Ovary (tissue), 9 donors: ENCODE data around the gene SYN1. TPM values are rescaled to one million over a fixed set of nuclear protein-coding genes. Genes with fewer than 3 reads are reported as not detected.
A peak's percentile ranks its signal among the peaks of the same experiment; 100 is the strongest.

ENCODE experiments used
- DNase-seq, 5 donors: peaks; one replicate each; pipeline ENCODE4 v3.0.0-alpha.2; 2019 to 2020
- H3K27ac ChIP-seq, 2 donors: fragments of 200-600 bp; one replicate each; pipeline versions ENCODE4 v1.5.1 to v1.8.0; 2019 to 2022
- H3K27me3 ChIP-seq: fragments of 200-600 bp; one replicate; pipeline ENCODE4 v1.8.0; 2022
- H3K36me3 ChIP-seq: fragments of 200-600 bp; sonication (generic); one replicate; pipeline ENCODE4 v1.5.1; 2019
- H3K4me1 ChIP-seq: one replicate; pipeline ENCODE4 v1.8.1; 2013; ENCODE audit warnings: mild to moderate bottlenecking, moderate library complexity; ENCODE audit not compliant: insufficient read depth
- H3K4me3 ChIP-seq: fragments of 200-600 bp; sonication (generic); one replicate; pipeline ENCODE4 v1.5.1; 2017
- H3K9me3 ChIP-seq, 2 donors: fragments of 200-600 bp in 1 of 2; sonication (generic) in 1 of 2; one replicate each; pipeline versions ENCODE4 v1.5.1 to v1.8.1; 2013 to 2019; ENCODE audit warnings: mild to moderate bottlenecking in 1 of 2, moderate library complexity in 1 of 2
- EP300 ChIP-seq: sonication (generic); formaldehyde crosslinking; IDR thresholded peaks from one replicate; pipeline ENCODE4 v1.6.1; 2017; ENCODE audit warnings: antibody characterized with exemption
- POLR2A ChIP-seq: fragments of 450-650 bp; IDR thresholded peaks from one replicate; pipeline ENCODE4 v1.6.1; 2017; ENCODE audit warnings: antibody characterized with exemption, mild to moderate bottlenecking, moderate library complexity
- WGBS, 3 donors: extraction: QIAGEN DNeasy Blood & Tissue Kit in 1 of 3; methylation state at CpG; one replicate each; pipeline versions ENCODE4 v1.1.5 to v1.1.7; 2013 to 2017; 5-methylcytosine and 5-hydroxymethylcytosine counted together
- intact Hi-C, 4 donors: fragments of 100-400 bp; cut with DNase I; formaldehyde crosslinking; loops; one replicate each; pipeline versions ENCODE4 v1.11.0 to v1.15.1; 2022 to 2023
- polyA plus RNA-seq, 2 donors: library from polyadenylated mRNA; stranded (reverse); fragments of 200-250 nt in 1 of 2; fragments of 350-450 nt in 1 of 2; fragmentation: Illumina TruSeq in 1 of 2; extraction: RNeasy Lipid Tissue Mini Kit (QIAGEN cat#74804) in 1 of 2; gene quantifications; one replicate each; pipeline ENCODE4 v1.2.3, GENCODE V29; 2013 to 2014
- total RNA-seq, 7 donors: library from RNA; depleted of rRNA in 2 of 7; stranded (reverse); fragments of >200 nt in 2 of 7; fragmentation: NEBNext Ultra II Directional in 3 of 7; extraction: Animal tissue kit (Norgen Biotek cat#: 25700) in 3 of 7; gene quantifications; one replicate each; pipeline versions ENCODE4 v1.1.0 to v1.2.4, GENCODE V29; 2016 to 2023
- TF ChIP-seq, protein P1 (sequence below), 3 donors: fragments of 450-650 bp in 2 of 3; fragments of 200-600 bp in 1 of 3; IDR thresholded peaks; one replicate each; pipeline versions ENCODE4 v1.5.1 to v1.8.0; 2016 to 2022; ENCODE audit warnings: antibody characterized with exemption in 3 of 3, mild to moderate bottlenecking in 1 of 3
- donor health status: DM: no; HTN: no; CAD: no; lungs with moderate emphysema.
- donor health status: DM: no; HTN: no; CAD: no.
- donor health status: Bipolar disorder and iron deficiency.
- donor health status: DM: yes; HTN: yes; CAD: no.
- donor health status: DM: no; HTN: no; CAD: no.
- donor health status: DM: yes; HTN: yes; CAD: no.

SYN1 gene
- total and polyA plus RNA-seq, 9 donors = 0.69 to 12.6 (median 2.4) TPM

DNA sequence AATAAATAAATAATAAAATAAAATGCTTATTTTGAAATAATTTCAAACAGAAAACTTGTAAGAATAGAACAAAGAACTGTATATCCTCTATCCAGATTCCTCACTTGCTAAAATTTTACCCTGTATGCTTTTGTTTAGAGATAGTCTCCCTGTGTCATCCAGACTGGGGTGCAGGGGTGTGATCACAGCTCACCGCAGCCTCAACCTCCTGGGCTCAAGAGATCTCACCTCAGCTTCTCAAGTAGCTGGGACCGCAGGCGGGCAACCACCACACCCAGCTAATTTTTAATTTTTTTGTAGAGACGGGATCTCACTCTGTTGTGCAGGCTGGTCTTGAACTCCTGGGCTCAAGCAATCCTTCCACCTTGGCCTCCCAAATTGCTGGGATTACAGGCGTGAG lies 76.2 kb downstream of the SYN1 start:
- Histone ChIP-seq H3K9me3 (no peaks in the 10 kb centered on the region), H3K4me1 (no peaks in the 10 kb centered on the region), H3K36me3 (no peaks in the 10 kb centered on the region), H3K27me3 (no peaks in the 10 kb centered on the region), H3K27ac (no peak overlapping the region), H3K4me3 (no peak overlapping the region)
- no peak for DNase-seq
- TF ChIP-seq, protein P1, sequence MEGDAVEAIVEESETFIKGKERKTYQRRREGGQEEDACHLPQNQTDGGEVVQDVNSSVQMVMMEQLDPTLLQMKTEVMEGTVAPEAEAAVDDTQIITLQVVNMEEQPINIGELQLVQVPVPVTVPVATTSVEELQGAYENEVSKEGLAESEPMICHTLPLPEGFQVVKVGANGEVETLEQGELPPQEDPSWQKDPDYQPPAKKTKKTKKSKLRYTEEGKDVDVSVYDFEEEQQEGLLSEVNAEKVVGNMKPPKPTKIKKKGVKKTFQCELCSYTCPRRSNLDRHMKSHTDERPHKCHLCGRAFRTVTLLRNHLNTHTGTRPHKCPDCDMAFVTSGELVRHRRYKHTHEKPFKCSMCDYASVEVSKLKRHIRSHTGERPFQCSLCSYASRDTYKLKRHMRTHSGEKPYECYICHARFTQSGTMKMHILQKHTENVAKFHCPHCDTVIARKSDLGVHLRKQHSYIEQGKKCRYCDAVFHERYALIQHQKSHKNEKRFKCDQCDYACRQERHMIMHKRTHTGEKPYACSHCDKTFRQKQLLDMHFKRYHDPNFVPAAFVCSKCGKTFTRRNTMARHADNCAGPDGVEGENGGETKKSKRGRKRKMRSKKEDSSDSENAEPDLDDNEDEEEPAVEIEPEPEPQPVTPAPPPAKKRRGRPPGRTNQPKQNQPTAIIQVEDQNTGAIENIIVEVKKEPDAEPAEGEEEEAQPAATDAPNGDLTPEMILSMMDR (IDR thresholded peaks at IDR 0.05) = no peak
- TF ChIP-seq EP300 = no peak
- TF ChIP-seq POLR2A = no peak
- intact Hi-C loops = no loop called here
- 87 to 95% (median 90%) methylated on average over 5 of the region's 5 CpGs for WGBS, 3 donors

DNA sequence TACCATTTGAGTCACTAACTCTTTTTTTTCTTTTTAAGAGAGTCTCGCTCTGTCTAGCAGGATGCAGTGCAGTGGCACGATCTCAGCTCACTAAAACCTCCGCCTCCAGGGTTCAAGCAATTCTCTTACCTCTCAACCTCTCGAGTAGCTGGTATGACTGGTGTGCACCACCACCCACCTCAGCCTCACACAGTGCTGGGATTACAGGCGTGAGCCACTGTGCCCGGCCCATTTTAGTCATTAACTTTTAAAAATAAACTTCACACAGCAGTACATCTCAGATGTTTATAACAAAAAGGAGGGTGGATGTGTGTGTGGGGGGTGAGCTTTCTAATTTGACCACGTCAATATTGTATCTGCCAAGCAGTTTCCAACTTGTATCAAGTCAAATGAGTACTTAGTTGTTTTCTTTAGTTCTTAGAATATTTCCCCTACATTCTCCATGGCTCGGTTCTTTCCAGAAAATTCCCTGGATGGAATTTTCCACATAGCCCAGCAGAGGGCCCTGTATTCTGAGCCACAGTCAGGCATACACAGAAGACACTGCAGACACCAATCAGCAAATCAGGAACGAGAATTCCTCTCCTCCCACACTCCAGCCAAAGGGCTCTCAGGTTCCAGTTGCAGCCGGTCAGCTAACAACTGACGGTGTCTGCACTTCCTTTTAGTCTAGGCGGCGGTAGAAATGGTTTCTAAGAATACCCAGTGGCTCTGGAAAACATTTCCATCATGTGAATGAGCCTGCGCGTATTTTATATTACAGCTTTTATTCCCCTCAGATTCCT lies 78.7 kb downstream of the SYN1 start:
- peak; percentile 70 to 85 (median 76) for DNase-seq
- intact Hi-C loops = no loop called here
- Histone ChIP-seq H3K27me3 (no peaks in the 10 kb centered on the region), H3K27ac (peak overlapping the region; percentile 15 to 61), H3K36me3 (no peaks in the 10 kb centered on the region), H3K4me1 (no peaks in the 10 kb centered on the region), H3K9me3 (no peaks in the 10 kb centered on the region), H3K4me3 (no peak overlapping the region)
- TF ChIP-seq POLR2A (peak; percentile 53), EP300 (no peak)
- TF ChIP-seq, protein P1 (IDR thresholded peaks at IDR 0.05) = peak; percentile 32 to 78 (median 66)
- 34 to 41% (median 39%) methylated on average over 15 of the region's 15 CpGs for WGBS, 3 donors

DNA sequence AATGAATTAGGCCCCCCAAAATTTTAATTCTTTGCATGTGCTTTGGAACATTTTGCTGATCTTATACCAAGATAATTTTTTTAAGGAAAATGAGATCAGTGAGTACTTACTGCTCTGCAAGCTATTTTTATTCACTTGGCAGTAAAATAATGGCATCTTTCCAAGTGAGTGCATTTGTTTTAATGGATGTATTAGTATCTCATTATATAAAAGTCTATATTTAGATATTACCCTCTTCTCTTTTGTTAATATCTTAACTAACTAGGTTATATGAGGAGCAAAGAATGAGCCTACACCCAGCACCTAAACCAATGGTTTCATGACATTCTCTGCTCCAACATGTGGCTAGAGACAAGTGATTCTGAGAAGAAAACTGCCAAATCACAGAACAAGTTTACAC lies 79.8 kb downstream of the SYN1 start:
- intact Hi-C loops = loop anchor here in 2 of 4 donors (10.0 kb wide), 2 partner anchors 95 to 105 kb away; no protein-coding TSS in a partner anchor
- TF ChIP-seq EP300 = no peak
- TF ChIP-seq, protein P1 (IDR thresholded peaks at IDR 0.05) = no peak
- no peak for TF ChIP-seq POLR2A
- no peak for DNase-seq
- Histone ChIP-seq H3K27ac (no peak overlapping the region), H3K9me3 (no peaks in the 10 kb centered on the region), H3K27me3 (no peaks in the 10 kb centered on the region), H3K4me3 (no peak overlapping the region), H3K36me3 (no peaks in the 10 kb centered on the region), H3K4me1 (no peaks in the 10 kb centered on the region)

DNA sequence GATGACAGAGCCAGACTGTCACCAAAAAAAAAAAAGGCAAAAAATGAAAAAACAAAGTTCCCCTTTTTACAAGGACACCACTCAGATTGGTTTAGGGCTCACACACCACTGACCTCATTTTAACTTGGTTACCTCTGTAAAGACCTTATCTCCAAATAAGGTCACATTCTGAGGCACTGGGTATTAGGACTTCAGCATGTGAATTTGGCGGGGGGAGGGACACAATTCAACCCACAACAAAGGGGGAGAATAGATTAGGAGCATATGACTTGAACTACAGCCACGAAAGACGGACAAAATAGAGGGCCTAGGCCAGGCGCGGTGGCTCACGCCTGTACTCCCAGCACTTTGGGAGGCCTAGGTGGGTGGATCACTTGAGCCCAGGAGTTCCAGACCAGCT lies 89.6 kb downstream of the SYN1 start:
- 84 to 90% (median 85%) methylated on average over 6 of the region's 6 CpGs for WGBS, 3 donors
- no peaks in the 10 kb centered on the region for H3K27me3 ChIP-seq
- H3K27ac ChIP-seq = no peak overlapping the region
- no peak overlapping the region for H3K4me3 ChIP-seq
- no peaks in the 10 kb centered on the region for H3K36me3 ChIP-seq
- no peaks in the 10 kb centered on the region for H3K4me1 ChIP-seq
- intact Hi-C loops = loop anchor here in 2 of 4 donors (10.0 kb wide), 2 partner anchors 105 to 115 kb away; no protein-coding TSS in a partner anchor
- TF ChIP-seq, protein P1 (IDR thresholded peaks at IDR 0.05) = no peak
- TF ChIP-seq POLR2A (no peak), EP300 (no peak)
- DNase-seq = no peak
- no peaks in the 10 kb centered on the region for H3K9me3 ChIP-seq
